Activated B cell treated with CpG ODN at 0.5 μM for 24 hours (primary cell): ENCODE measurements around the gene DBN1. TPM values are rescaled to one million over a fixed set of nuclear protein-coding genes. Genes with fewer than 3 reads are reported as not detected.

Experiments
- ATAC-seq: fragments of 200-7000 bp; cut with Tn5 transposase; one replicate; pipeline ENCODE4 v1.10.0; 2021; ENCODE audit warnings: low read depth, mild to moderate bottlenecking, moderate library complexity
- CTCF ChIA-PET: fragments of 350-600 bp; sonication (Branson Sonifier 250); formaldehyde crosslinking; loops from one replicate; lab custom pipeline; 2021; ENCODE audit warnings: antibody characterized with exemption; lab: Charles Lee
- POLR2A ChIA-PET: fragments of 350-600 bp; sonication (Branson Sonifier 250); formaldehyde crosslinking; loops from one replicate; lab custom pipeline; 2021; ENCODE audit warnings: antibody characterized with exemption; lab: Charles Lee
- DNase-seq: peaks from one replicate; pipeline ENCODE4 v3.0.0; 2022
- H3K27ac Mint-ChIP-seq: one replicate; pipeline ENCODE4 v1.8.0; 2020; ENCODE audit warnings: mixed read lengths
- H3K27me3 Mint-ChIP-seq: one replicate; pipeline ENCODE4 v1.8.0; 2021; ENCODE audit warnings: mixed read lengths
- H3K36me3 Mint-ChIP-seq: one replicate; pipeline ENCODE4 v1.8.0; 2021; ENCODE audit warnings: low read depth, mixed read lengths
- H3K4me1 Mint-ChIP-seq: one replicate; pipeline ENCODE4 v1.8.0; 2021; ENCODE audit warnings: mixed read lengths
- H3K4me3 Mint-ChIP-seq: one replicate; pipeline ENCODE4 v1.8.0; 2020; ENCODE audit warnings: mild to moderate bottlenecking, mixed read lengths
- H3K9me3 Mint-ChIP-seq: one replicate; pipeline ENCODE4 v1.8.0; 2020; ENCODE audit warnings: mixed read lengths
- CTCF ChIP-seq: fragments of 200-600 bp; IDR thresholded peaks from one replicate; pipeline ENCODE4 v1.8.0; 2022; ENCODE audit warnings: antibody characterized with exemption, mild to moderate bottlenecking
- intact Hi-C: fragments of 100-400 bp; cut with micrococcal nuclease; formaldehyde crosslinking; loops from one replicate; pipeline ENCODE4 v1.15.1; 2024
- total RNA-seq: library from RNA; stranded (reverse); gene quantifications from 2 replicates; pipeline ENCODE4 v1.2.3, GENCODE V29; 2022

The DBN1 gene
- total RNA-seq, 1 donor from 2014 or later, result 3.9 TPM

DNA sequence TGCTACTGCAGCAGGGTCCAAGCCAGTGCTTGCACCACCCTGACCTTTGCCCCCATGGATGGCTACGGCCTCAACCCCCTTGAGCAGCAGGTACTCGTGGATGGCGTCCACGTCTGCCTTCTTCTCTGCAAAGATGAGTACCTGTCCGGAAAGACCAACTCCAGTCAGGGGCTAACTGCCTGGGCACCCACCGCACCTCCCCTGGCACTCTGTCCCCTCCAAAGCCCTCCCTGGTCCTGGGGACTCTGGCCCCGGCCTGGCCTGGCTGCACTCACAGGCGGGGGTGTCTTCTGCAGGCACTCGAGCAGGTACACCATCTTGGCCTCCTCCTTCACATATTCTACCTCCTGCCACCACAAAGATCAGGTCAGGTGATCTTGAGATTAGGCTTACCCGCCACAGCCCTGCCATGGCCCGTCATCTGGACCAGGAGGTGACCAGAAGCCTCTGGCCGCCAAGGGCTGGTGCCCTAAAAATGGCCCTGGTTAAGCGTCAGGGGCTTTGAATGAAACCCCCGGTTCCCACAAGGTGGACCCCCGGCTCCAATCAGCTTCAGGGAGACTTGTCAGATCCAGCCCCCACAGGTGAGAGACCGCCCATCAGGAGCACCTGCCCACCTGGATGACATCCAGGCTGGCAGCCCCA, 39.4 kb upstream of the DBN1 start:
- no peak for TF ChIP-seq CTCF
- CTCF ChIA-PET, result no interaction called here
- no peaks in the 10 kb centered on the region for H3K27me3 Mint-ChIP-seq
- H3K4me1 Mint-ChIP-seq, result peaks cover 67% of the 10 kb centered on the region
- POLR2A ChIA-PET, result no interaction called here
- no peak overlapping the region for H3K4me3 Mint-ChIP-seq
- intact Hi-C loops, result no loop called here
- no peak overlapping the region for H3K27ac Mint-ChIP-seq
- ATAC-seq (no peak), DNase-seq (no peak)
- H3K9me3 Mint-ChIP-seq, result no peaks in the 10 kb centered on the region
- H3K36me3 Mint-ChIP-seq, result peaks cover 68% of the 10 kb centered on the region

DNA sequence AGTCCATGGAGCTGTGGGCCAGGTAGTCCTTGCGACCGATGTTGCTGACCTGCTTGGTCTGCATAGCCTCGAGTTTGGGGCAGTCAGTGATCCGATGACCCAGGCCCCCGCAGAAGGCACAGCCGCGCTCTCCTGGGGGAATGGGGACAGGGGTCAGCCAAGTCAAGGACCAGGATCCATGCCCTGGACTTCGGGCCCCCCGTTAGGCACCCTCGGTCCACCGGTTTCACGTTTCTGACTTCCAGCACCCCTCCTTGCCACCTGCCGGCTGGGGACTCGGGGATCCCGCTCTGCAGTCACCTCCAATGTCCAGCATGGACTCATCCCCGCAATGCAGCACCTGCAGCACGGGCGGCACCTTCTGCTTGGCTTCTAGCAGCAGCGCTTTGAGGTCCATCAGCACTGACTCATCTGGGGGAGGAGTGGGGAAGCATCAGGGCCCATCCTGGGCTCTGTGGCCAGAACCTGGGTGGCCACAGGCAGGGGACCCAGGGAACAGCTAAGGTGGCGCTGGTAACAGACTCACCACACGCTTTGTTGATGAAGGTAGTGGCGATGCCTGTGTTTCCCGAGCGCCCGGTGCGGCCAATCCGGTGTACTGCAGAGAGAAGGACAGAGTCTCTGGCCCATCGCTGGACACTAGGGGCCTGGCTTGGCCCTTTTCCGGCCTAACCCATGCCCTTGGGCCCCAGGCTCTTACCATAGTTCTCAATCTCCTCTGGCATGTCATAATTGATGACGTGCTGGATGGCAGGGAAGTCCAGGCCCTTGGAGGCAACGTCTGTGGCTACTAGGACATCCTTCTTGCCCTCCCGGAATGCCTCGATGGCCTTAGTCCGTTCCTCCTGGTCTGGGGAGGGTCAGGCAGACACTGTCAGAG, 38.6 kb upstream of the DBN1 start:
- TF ChIP-seq CTCF, result no peak
- no peak for ATAC-seq
- Mint-ChIP-seq H3K4me1 (peaks cover 73% of the 10 kb centered on the region), H3K36me3 (peaks cover 74% of the 10 kb centered on the region), H3K27me3 (no peaks in the 10 kb centered on the region), H3K27ac (peak overlapping the region; percentile 96), H3K4me3 (no peak overlapping the region), H3K9me3 (no peaks in the 10 kb centered on the region)
- ChIA-PET POLR2A (interaction anchor here (5.9 kb wide), 1 partner anchor 16 kb away, joined by 96 read pairs; the partner anchor contains the start of gene PDLIM7), CTCF (interaction anchor here (1.0 to 1.2 kb wide), 2 partner anchors 11 to 95 kb away, joined by 3 read pairs; no protein-coding TSS in a partner anchor)
- intact Hi-C loops, result no loop called here
- no peak for DNase-seq

DNA sequence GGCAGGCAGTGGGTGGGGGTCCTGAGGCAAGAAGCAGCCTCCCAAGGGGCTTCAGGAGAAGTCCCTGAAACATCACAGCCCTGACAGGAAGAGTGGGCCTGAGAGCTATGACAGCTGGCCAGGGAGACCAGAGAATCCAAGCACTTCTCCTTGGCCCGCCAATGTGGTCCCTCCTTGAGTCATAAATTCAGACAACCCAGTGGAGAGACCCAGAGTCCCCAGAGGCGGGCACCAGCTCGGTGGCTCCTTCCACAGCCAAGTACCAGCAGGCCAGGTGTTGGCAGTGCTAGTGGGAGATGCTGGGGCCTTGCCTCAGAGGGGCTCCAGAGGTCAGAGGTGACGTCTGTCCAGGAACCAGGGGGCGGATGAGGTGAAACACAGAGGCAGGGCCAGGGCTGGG, 37.7 kb upstream of the DBN1 start:
- no peaks in the 10 kb centered on the region for H3K9me3 Mint-ChIP-seq
- ChIA-PET POLR2A (interaction anchor here (1.3 to 5.9 kb wide), 5 partner anchors 15 to 107 kb away, joined by 3 to 96 read pairs (median 4); partner anchors contain the start of genes B4GALT7 and PDLIM7), CTCF (interaction anchor here (1.0 to 1.6 kb wide), 5 partner anchors 10 to 121 kb away, joined by 3 to 5 read pairs (median 3); partner anchors contain the start of gene PDLIM7)
- H3K36me3 Mint-ChIP-seq, result peaks cover 71% of the 10 kb centered on the region
- H3K4me1 Mint-ChIP-seq, result peaks cover 67% of the 10 kb centered on the region
- H3K27ac Mint-ChIP-seq, result peak overlapping the region; percentile 96
- no peak for TF ChIP-seq CTCF
- H3K27me3 Mint-ChIP-seq, result no peaks in the 10 kb centered on the region
- intact Hi-C loops, result no loop called here
- peak overlapping the region; percentile 93 for H3K4me3 Mint-ChIP-seq
- no peak for ATAC-seq
- DNase-seq, result no peak

DNA sequence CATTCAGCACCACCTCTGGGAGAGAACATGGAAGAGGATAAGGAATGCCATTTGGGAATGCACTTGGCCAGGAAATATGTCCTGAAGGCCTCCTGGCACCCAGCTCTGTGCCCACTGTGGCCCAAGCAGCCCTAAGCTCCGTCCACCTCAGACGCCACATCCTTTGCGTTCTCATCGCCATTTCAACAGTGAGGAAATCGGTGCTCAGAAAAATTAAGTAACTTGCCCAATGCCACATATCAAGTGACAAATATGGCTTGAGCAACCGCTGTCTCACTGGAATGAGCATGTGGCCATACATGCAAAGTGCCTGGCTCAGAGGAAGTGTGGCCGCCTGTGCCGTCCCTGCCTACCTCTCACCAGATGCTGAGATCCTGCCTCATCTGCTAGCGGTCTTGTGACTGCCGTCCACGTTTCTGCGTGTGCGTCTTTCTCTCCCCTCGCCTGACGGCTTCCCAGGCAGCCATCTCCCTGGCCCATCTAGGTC, 37.2 kb upstream of the DBN1 start:
- Mint-ChIP-seq H3K27me3 (no peaks in the 10 kb centered on the region), H3K9me3 (no peaks in the 10 kb centered on the region), H3K4me3 (peak overlapping the region; percentile 93), H3K36me3 (peaks cover 68% of the 10 kb centered on the region), H3K27ac (peak overlapping the region; percentile 96), H3K4me1 (peaks cover 62% of the 10 kb centered on the region)
- DNase-seq (peak; percentile 52), ATAC-seq (peak; percentile 66)
- intact Hi-C loops, result loop anchor here (1.0 kb wide), 1 partner anchor 210 kb away; no protein-coding TSS in a partner anchor
- ChIA-PET POLR2A (interaction anchor here (1.0 to 5.9 kb wide), 9 partner anchors 10 to 202 kb away, joined by 3 to 96 read pairs (median 4); partner anchors contain the start of genes B4GALT7, LMAN2 and PDLIM7), CTCF (interaction anchor here (1.1 to 2.7 kb wide), 5 partner anchors 10 to 120 kb away, joined by 3 to 11 read pairs (median 5); partner anchors contain the start of gene PDLIM7)
- no peak for TF ChIP-seq CTCF
